ENCODE data around the gene PSPN.

DNA sequence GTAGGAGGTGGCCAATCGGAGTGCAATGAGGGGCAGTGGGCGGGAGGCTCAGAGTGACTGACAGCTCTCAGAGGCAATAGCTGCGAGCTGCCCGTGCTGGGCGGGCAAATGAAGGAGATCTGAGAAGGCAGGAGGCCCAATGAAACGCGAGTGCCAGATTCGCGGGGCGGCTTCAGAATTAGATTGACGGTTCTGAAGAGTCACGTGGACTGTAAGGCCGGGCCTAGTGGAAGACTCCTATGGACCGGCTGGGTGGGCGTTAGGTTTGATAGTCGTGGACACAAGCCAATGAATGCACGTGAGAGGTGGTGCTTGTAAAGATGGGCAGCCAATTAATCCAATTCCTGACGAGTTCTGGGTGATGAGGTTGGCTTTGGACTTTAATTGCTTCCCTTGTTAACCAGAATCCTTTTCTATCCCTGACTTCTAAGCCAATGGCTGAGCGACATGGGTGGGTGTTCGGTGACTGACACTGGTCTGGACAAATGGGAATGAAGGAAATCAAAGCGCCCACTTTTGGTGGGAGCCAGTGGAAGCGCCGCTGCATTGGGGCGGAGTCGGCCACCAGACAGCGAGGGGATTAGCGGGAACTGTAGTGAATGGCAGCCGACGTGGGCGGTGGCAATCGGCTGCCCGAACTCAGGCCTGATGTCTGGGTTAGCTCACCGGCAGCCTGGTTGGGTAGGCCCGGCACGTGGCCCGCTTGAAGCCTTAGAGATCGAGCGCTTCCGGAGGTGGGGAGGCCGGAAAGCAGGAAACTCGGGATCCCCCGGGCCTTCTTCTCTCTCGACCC, 49.4 kb upstream of the PSPN start:
- TF ChIP-seq CTCF (IDR thresholded peaks at IDR 0.05) (peak in 2 of 12 donors; percentile 14 to 26), POLR2A (IDR thresholded peaks at IDR 0.05) (peak in 1 of 2 donors; percentile 31)
